ENCODE results near the gene CEACAM16. TPM values are rescaled to one million over a fixed set of nuclear protein-coding genes. Genes with fewer than 3 reads are reported as not detected.

Gene CEACAM16
- total and polyA plus RNA-seq, 12 donors = 0.27 to 1.4 (median 0.57) TPM; not detected in 7

GRCh38 chr19:44756089-44756562 is 57.2 kb downstream of the CEACAM16 start:
- H3K9me3 ChIP-seq (replicated peaks in 1 of 3) = no peaks in the 10 kb centered on the region
- H3K4me3 ChIP-seq = no peak overlapping the region
- WGBS, 4 donors = 90 to 95% (median 93%) methylated on average over 2 to 7 of the region's 7 CpGs
- H3K36me3 ChIP-seq (replicated peaks in 1 of 2) = peaks cover 0 to 71% of the 10 kb centered on the region in 2 donors
- peaks cover 51 to 63% of the 10 kb centered on the region in 2 donors for H3K4me1 ChIP-seq (replicated peaks in 1 of 2)
- intact Hi-C loops (cut with DNase I) = no loop called here
- DNase-seq = no peak
- no peak for TF ChIP-seq CTCF (IDR thresholded peaks at IDR 0.05)
- no peak for TF ChIP-seq POLR2A (IDR thresholded peaks at IDR 0.05)
- H3K27ac ChIP-seq = peak overlapping the region in 4 of 5 donors; percentile 9 to 96 (median 68)
- H3K27me3 ChIP-seq = no peaks in the 10 kb centered on the region

- TF ChIP-seq CTCF (IDR thresholded peaks at IDR 0.05) = no peak
- TF ChIP-seq POLR2A (IDR thresholded peaks at IDR 0.05) = no peak
- H3K27me3 ChIP-seq = no peaks in the 10 kb centered on the region
These were observed 58.2 kb downstream of the CEACAM16 start for GRCh38 chr19:44757057-44757734.

GRCh38 chr19:44757735-44758505 is 59.0 kb downstream of the CEACAM16 start:
- Histone ChIP-seq H3K27me3 (no peaks in the 10 kb centered on the region), H3K4me3 (peak overlapping the region in 1 of 4 donors; percentile 31), H3K27ac (peak overlapping the region in 4 of 5 donors; percentile 26 to 96 (median 77)), H3K4me1 (replicated peaks in 1 of 2) (peaks cover 37 to 45% of the 10 kb centered on the region in 2 donors), H3K9me3 (replicated peaks in 1 of 3) (no peaks in the 10 kb centered on the region), H3K36me3 (replicated peaks in 1 of 2) (peaks cover 0 to 53% of the 10 kb centered on the region in 2 donors)
- TF ChIP-seq POLR2A (IDR thresholded peaks at IDR 0.05) (no peak), CTCF (IDR thresholded peaks at IDR 0.05) (peak in 2 of 6 experiments; percentile 5 to 14)
- 33 to 59% (median 40%) methylated on average over 35 to 68 of the region's 68 CpGs for WGBS, 4 donors
- intact Hi-C loops (cut with DNase I) = no loop called here
- DNase-seq = peak; percentile 67 to 88 (median 74)

More at GRCh38 chr19:44757057-44757734, 58.2 kb downstream of the CEACAM16 start:
- Histone ChIP-seq H3K36me3 (replicated peaks in 1 of 2) (peaks cover 0 to 61% of the 10 kb centered on the region in 2 donors), H3K27ac (peak overlapping the region in 4 of 5 donors; percentile 43 to 96 (median 77)), H3K4me1 (replicated peaks in 1 of 2) (peaks cover 44 to 53% of the 10 kb centered on the region in 2 donors), H3K4me3 (peak overlapping the region in 1 of 4 donors; percentile 31), H3K9me3 (replicated peaks in 1 of 3) (no peaks in the 10 kb centered on the region)
- 51 to 77% (median 70%) methylated on average over 27 to 53 of the region's 53 CpGs for WGBS, 4 donors
- intact Hi-C loops (cut with DNase I) = no loop called here
- DNase-seq = peak in 6 of 7 donors; percentile 38 to 72 (median 56)

- H3K36me3 ChIP-seq (replicated peaks in 1 of 2) = peaks cover 0 to 52% of the 10 kb centered on the region in 2 donors
- no peaks in the 10 kb centered on the region for H3K9me3 ChIP-seq (replicated peaks in 1 of 3)
- no peak overlapping the region for H3K4me3 ChIP-seq
- peak overlapping the region in 4 of 5 donors; percentile 66 to 96 (median 77) for H3K27ac ChIP-seq
- 64 to 82% (median 75%) methylated on average over 5 to 9 of the region's 9 CpGs for WGBS, 4 donors
- H3K4me1 ChIP-seq (replicated peaks in 1 of 2) = peaks cover 30 to 43% of the 10 kb centered on the region in 2 donors
- intact Hi-C loops (cut with DNase I) = no loop called here
- no peaks in the 10 kb centered on the region for H3K27me3 ChIP-seq
- TF ChIP-seq CTCF (IDR thresholded peaks at IDR 0.05) (no peak), POLR2A (IDR thresholded peaks at IDR 0.05) (no peak)
- DNase-seq = peak in 2 of 7 donors; percentile 36 to 47
These were observed 59.6 kb downstream of the CEACAM16 start for GRCh38 chr19:44758596-44758995.
